ENCODE results near the gene FKBP5. TPM values are rescaled to one million over a fixed set of nuclear protein-coding genes. Genes with fewer than 3 reads are reported as not detected.
"Not testable (repeated sequence)": the region's sequence is repeated elsewhere in the genome, so short reads cannot be mapped to it uniquely, and the experiment has no call there.

Gene FKBP5
- total RNA-seq, 1 donor from 2014 or later: 17.1 TPM

DNA sequence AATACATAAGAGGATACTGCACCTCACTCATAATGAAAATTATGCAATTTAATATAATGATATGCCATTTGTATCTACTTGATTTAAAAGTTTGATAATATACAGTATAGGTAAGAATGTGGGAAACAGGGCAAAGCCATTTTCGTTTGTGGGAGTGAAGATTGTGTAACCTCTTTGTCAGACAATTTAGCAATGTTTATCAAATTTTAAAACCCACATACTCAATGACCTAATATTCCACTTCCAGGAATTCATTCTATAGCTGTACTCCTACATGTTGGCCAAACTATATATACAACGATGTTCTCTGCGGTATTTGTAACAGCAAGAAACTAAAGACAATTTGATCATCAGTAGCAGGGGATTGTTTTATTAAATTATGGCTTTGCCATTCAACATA, 17.8 kb upstream of the FKBP5 start:
- Mint-ChIP-seq H3K4me1 (no peaks in the 10 kb centered on the region), H3K36me3 (ENCODE audit: low read depth) (no peaks in the 10 kb centered on the region), H3K27ac (no peak overlapping the region), H3K9me3 (peaks cover 2% of the 10 kb centered on the region), H3K4me3 (no peak overlapping the region), H3K27me3 (no peaks in the 10 kb centered on the region)
- DNase-seq (no peak), ATAC-seq (ENCODE audit: low read depth) (no peak)
- intact Hi-C loops (cut with micrococcal nuclease): no loop called here
- POLR2A ChIA-PET: no interaction called here
- TF ChIP-seq, protein P1, sequence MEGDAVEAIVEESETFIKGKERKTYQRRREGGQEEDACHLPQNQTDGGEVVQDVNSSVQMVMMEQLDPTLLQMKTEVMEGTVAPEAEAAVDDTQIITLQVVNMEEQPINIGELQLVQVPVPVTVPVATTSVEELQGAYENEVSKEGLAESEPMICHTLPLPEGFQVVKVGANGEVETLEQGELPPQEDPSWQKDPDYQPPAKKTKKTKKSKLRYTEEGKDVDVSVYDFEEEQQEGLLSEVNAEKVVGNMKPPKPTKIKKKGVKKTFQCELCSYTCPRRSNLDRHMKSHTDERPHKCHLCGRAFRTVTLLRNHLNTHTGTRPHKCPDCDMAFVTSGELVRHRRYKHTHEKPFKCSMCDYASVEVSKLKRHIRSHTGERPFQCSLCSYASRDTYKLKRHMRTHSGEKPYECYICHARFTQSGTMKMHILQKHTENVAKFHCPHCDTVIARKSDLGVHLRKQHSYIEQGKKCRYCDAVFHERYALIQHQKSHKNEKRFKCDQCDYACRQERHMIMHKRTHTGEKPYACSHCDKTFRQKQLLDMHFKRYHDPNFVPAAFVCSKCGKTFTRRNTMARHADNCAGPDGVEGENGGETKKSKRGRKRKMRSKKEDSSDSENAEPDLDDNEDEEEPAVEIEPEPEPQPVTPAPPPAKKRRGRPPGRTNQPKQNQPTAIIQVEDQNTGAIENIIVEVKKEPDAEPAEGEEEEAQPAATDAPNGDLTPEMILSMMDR (IDR thresholded peaks at IDR 0.05): no peak
- CTCF ChIA-PET: no interaction called here

GRCh38 chr6:35703554-35703953, 14.8 kb upstream of the FKBP5 start:
- CTCF ChIA-PET: no interaction called here
- POLR2A ChIA-PET: no interaction called here
- no peaks in the 10 kb centered on the region for H3K36me3 Mint-ChIP-seq (ENCODE audit: low read depth)
- TF ChIP-seq, protein P1 (IDR thresholded peaks at IDR 0.05): no peak
- DNase-seq (no peak), ATAC-seq (ENCODE audit: low read depth) (no peak)
- intact Hi-C loops (cut with micrococcal nuclease): no loop called here
- no peaks in the 10 kb centered on the region for H3K4me1 Mint-ChIP-seq
- no peaks in the 10 kb centered on the region for H3K27me3 Mint-ChIP-seq
- H3K27ac Mint-ChIP-seq: no peak overlapping the region
- H3K4me3 Mint-ChIP-seq: no peak overlapping the region
- peaks cover 2% of the 10 kb centered on the region for H3K9me3 Mint-ChIP-seq

GRCh38 chr6:35698858-35699257, 10.1 kb upstream of the FKBP5 start:
- no peak overlapping the region for H3K4me3 Mint-ChIP-seq
- TF ChIP-seq, protein P1 (IDR thresholded peaks at IDR 0.05): no peak
- no peaks in the 10 kb centered on the region for H3K36me3 Mint-ChIP-seq (ENCODE audit: low read depth)
- H3K27ac Mint-ChIP-seq: no peak overlapping the region
- no peaks in the 10 kb centered on the region for H3K27me3 Mint-ChIP-seq
- CTCF ChIA-PET: no interaction called here
- H3K4me1 Mint-ChIP-seq: no peaks in the 10 kb centered on the region
- ATAC-seq (ENCODE audit: low read depth) (no peak), DNase-seq (no peak)
- intact Hi-C loops (cut with micrococcal nuclease): no loop called here
- POLR2A ChIA-PET: interaction anchor here (0.6 to 0.7 kb wide), 2 partner anchors 66 to 1633 kb away, joined by 3 to 9 read pairs; no protein-coding TSS in a partner anchor
- H3K9me3 Mint-ChIP-seq: peaks cover 2% of the 10 kb centered on the region

GRCh38 chr6:35698430-35698829, 9.7 kb upstream of the FKBP5 start:
- H3K27me3 Mint-ChIP-seq; ATAC-seq (ENCODE audit: low read depth); DNase-seq; H3K9me3 Mint-ChIP-seq; H3K4me3 Mint-ChIP-seq; H3K4me1 Mint-ChIP-seq; H3K36me3 Mint-ChIP-seq (ENCODE audit: low read depth); CTCF ChIA-PET; intact Hi-C loops (cut with micrococcal nuclease); H3K27ac Mint-ChIP-seq: not testable (repeated sequence)
- POLR2A ChIA-PET: interaction anchor here (0.7 kb wide), 1 partner anchor 65 kb away, joined by 3 read pairs; no protein-coding TSS in a partner anchor

GRCh38 chr6:35694462-35694861, 5.7 kb upstream of the FKBP5 start:
- Mint-ChIP-seq H3K36me3 (ENCODE audit: low read depth) (no peaks in the 10 kb centered on the region), H3K4me1 (no peaks in the 10 kb centered on the region), H3K27me3 (no peaks in the 10 kb centered on the region), H3K27ac (no peak overlapping the region), H3K9me3 (no peaks in the 10 kb centered on the region), H3K4me3 (no peak overlapping the region)
- intact Hi-C loops (cut with micrococcal nuclease): no loop called here
- TF ChIP-seq, protein P1 (IDR thresholded peaks at IDR 0.05): no peak
- ChIA-PET POLR2A (no interaction called here), CTCF (no interaction called here)
- ATAC-seq (ENCODE audit: low read depth) (no peak), DNase-seq (no peak)

All from activated B cell treated with CpG ODN at 0.5 μM for 24 hours (primary cell).